Head of caudate nucleus (tissue), 42 donors: ENCODE measurements around the gene GDF15.
A peak's percentile ranks its signal among the peaks of the same experiment; 100 is the strongest.

Experiments
- DNase-seq, 42 donors: peaks; one replicate each; pipeline versions ENCODE4 v3.0.0 to v3.0.0-alpha.2; 2020 to 2021; ENCODE audit warnings: mixed read lengths in 7 of 42
- intact Hi-C: fragments of 100-400 bp; cut with DNase I; formaldehyde crosslinking; loops from one replicate; pipeline ENCODE4 v1.15.0; 2022

GDF15 gene

DNA sequence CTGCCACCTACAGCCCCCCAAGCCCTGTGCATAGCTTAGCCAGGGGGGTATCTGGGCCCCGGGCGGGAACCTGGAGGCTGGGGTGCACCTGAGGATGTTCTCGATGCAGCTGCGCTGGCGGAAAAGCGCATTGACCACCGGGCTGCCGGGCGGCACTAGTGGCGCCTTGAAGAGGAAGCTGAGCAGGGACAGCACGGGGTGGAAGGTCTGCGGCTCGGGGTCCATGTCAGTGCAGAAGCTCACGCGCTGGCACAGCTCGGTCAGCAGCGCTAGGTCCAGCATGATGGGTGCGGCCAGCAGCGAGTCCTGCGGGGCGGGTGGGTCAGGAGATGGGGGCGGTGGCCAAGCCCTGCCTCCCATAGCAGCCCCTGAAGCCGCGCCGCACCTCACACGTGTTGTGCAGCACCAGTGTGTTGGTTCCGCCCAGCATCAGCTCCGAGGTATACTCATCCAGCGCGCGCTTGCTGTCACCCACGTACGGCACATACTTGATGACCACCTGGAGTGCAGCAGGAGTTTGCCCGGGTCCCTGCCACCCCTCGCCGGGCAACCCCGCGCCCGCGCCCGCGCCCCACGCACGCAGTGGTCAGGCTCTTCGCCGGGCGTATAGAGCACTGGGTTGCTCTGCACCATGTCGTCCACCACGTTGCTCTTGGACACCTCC, 49.4 kb downstream of the GDF15 start:
- no peak for DNase-seq
- intact Hi-C loops, result no loop called here

DNA sequence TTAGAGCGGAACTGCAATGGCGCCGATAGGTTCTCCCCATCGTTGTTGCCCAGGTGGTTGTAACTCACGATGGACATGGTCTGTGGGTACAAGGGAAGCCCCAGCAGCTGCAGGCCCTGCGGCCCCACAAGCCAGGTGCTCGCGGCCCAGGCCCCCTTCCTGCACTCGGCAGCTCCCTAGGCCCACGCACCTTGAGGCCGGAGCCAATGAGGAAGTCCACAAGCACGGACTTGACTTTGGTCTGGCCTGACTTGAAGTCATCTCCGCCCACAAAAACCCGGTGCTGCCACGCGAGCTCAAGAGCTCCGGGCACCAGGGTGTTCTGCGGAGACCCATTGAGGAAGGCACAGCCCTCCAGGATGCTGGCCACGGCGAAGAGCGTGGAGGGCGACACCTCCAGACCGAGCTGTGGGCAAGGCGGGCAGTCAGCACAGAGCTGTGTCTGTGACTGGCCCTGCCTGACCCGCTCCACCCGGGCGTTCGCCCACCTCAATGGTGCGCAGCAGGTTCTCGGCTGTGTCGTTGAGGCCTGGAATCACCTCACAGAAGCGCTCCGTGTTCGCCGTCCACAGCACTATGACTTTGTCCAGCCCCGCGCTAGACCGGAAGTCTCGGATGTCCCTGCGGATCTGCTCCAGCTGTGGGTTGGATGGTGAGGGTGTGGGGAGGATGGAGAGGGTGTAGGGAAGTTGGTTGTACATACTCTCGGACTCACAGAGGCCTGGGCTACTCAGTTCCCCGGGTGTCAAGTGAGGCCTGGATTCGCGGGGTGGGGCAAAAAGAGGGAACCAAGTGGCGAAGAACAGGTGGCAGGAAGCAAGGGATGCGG, 50.1 kb downstream of the GDF15 start:
- intact Hi-C loops, result no loop called here
- no peak for DNase-seq

DNA sequence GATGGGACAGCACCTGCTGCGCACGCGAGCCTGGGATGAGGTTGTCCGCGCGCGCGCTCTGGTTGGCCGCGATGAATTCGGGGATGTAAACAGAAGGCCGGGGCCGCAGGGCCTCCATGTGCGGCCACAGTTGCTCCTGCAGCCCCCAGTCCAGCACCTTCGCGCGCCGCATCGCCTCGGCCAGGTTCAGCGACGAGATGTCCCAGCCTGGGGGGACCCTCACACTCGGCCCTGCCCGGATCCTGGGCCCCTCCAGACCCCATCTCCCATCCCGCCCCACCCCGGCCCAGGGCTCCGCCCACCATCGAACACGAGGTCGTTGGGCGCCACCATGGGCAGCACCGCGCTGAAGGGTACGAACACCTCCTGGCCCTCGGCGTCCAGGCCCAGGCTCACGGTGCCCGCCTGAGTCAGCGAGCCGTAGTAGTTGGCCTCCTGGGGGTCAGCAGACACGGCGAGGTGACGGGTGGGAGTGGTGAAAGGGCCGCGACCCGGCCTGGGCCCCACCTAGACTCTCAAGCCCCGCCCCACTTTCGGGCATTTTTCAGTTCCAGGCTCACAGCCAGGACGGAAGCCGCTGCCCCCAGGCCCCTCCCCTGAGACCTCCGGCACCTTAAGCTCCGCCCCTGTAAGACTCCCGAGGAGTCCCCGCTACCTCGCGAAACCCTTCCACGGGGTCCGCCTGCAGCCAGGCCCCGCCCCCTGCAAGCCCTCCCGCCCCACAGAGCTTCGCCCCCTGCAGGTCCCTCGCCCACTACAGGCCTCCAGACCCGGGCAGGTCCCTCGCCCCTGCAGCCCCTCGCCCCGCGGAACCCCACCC, 50.9 kb downstream of the GDF15 start:
- intact Hi-C loops, result no loop called here

DNA sequence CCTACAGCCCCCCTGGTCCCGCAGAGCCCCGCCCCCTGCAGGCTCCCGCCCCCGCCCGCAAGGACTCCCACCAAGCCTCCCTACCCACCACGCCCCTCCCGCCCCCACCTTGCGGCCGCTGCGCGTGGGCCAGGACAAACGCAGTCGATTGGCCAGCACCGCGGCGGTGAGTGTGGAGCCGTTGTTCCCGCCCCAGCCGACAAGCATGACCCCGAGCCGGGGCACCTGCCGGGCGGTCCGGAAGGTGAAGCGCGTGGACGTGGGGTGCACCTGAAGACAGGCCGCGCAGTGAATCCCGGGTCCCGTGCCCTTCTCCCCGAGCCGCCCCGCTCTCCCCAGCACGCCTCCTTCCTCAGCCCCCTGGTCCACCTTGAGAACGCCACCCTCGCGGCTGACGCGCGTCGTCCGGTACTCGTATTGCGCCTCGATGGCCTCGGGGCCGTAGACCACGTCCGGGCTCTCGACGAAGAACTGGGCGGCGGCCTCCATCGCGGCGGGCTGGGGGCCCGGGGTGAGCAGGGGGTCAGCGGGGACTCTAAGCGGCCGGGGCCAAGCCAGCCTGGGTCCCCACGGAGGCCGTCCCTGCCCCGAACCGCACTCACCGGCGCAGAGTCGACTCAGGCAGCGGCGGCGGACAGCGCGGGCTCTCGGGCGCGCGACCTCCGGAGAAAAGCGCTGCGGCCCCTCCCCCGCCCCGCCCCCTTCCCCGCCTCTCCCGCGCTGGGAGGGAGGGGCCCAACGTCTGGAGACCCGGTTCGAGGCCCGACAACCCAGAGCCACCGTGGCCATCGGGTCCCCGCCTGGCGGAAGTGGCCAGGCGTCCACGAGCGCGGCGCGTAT, 51.8 kb downstream of the GDF15 start, which contains the start of gene ISYNA1:
ISYNA1 (minus strand) TSS at position 643 of the 840 bp plus-strand sequence; CDS start at position 489, 154 bp downstream.
- peak in 1 of 42 donors; percentile 42 for DNase-seq
- intact Hi-C loops, result no loop called here

More for the DNA sequence above, 50.9 kb downstream of the GDF15 start:
- peak in 18 of 42 donors; percentile 26 to 72 (median 59) for DNase-seq

DNA sequence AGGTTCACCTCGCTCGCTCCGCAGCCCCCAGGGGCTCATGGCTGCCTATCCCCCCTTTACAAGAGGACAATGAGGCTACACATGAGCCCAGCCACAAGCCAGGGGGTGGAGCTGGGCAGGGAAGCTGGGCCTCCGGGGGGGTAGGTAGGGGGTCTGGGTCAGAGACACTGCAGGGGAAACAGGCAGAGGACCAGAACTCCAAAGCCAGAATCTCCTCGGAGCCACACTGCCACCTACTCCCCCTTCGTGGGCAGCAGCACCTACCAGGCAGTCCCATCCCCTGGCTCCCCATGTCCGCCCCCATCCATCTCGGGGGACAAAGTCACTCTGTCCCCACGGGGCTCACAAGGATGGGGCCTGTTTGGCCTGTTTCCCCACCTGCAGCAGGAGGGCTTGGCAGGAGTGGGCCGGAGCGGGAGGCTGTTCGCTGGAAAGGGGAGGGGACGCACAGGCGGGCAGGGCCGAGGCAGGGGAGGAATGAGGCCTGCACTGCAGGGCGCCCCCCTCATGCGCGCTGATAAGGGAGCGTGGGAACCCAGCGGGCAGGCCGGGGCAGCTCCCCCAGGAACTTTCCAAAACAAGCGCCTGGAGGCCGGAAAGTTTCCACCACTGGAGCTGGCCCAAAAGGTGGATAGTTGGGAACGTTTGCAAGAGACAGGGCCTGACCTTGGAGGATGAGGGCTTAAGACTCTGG, 52.5 kb downstream of the GDF15 start:
- peak in 1 of 42 donors; percentile 7 for DNase-seq
- intact Hi-C loops, result no loop called here
